HEK293 (cell line): ENCODE data around the gene RPS5.
A peak's percentile ranks its signal among the peaks of the same experiment; 100 is the strongest.

ENCODE experiments used
- BCL11A ChIP-seq: fragments of 450-650 bp; formaldehyde crosslinking; IDR thresholded peaks from 2 replicates; pipeline ENCODE4 v1.5.1; 2016; ENCODE audit warnings: low read depth, missing biosample characterization, missing genetic modification characterization
- EGR2 ChIP-seq: fragments of 450-650 bp; formaldehyde crosslinking; IDR thresholded peaks from 2 replicates; pipeline ENCODE4 v1.5.1; 2016; ENCODE audit warnings: low read depth, missing biosample characterization, missing genetic modification characterization
- HOXA7 ChIP-seq: sonication (generic); formaldehyde crosslinking; IDR thresholded peaks from 2 replicates; pipeline ENCODE4 v1.8.1; 2022; ENCODE audit warnings: missing genetic modification reagents, borderline replicate concordance
- INSM2 ChIP-seq: fragments of 450-650 bp; formaldehyde crosslinking; IDR thresholded peaks from 2 replicates; pipeline ENCODE4 v1.5.1; 2016; ENCODE audit warnings: missing biosample characterization, missing genetic modification characterization
- KLF1 ChIP-seq: fragments of 450-650 bp; formaldehyde crosslinking; IDR thresholded peaks from 2 replicates; pipeline ENCODE4 v1.5.1; 2016; ENCODE audit warnings: missing biosample characterization, missing genetic modification characterization
- OVOL3 ChIP-seq: fragments of 450-650 bp; formaldehyde crosslinking; IDR thresholded peaks from 2 replicates; pipeline ENCODE4 v1.5.1; 2016; ENCODE audit warnings: missing biosample characterization, missing genetic modification characterization
- RBAK ChIP-seq: fragments of 450-650 bp; formaldehyde crosslinking; IDR thresholded peaks from 2 replicates; pipeline ENCODE4 v1.5.1; 2016; ENCODE audit warnings: missing biosample characterization, missing genetic modification characterization
- YY2 ChIP-seq: fragments of 450-650 bp; formaldehyde crosslinking; IDR thresholded peaks from 2 replicates; pipeline ENCODE4 v1.5.1; 2016; ENCODE audit warnings: missing biosample characterization, missing genetic modification characterization
- ZBTB8A ChIP-seq: fragments of 450-650 bp; formaldehyde crosslinking; IDR thresholded peaks from 2 replicates; pipeline ENCODE4 v1.5.1; 2016; ENCODE audit warnings: missing biosample characterization, missing genetic modification characterization
- ZFHX2 ChIP-seq: fragments of 450-650 bp; formaldehyde crosslinking; conservative IDR thresholded peaks from 2 replicates; pipeline ENCODE4 v1.5.1; 2016; ENCODE audit warnings: missing biosample characterization, missing genetic modification characterization
- ZNF133 ChIP-seq: fragments of 450-650 bp; formaldehyde crosslinking; IDR thresholded peaks from 2 replicates; pipeline ENCODE4 v1.5.1; 2016; ENCODE audit warnings: missing biosample characterization, missing genetic modification characterization
- ZNF138 ChIP-seq: fragments of 450-650 bp; formaldehyde crosslinking; IDR thresholded peaks from 2 replicates; pipeline ENCODE4 v1.5.1; 2016; ENCODE audit warnings: missing biosample characterization, missing genetic modification characterization, borderline replicate concordance
- ZNF148 ChIP-seq: fragments of 450-650 bp; formaldehyde crosslinking; IDR thresholded peaks from 2 replicates; pipeline ENCODE4 v1.5.0; 2017; ENCODE audit warnings: missing biosample characterization, missing genetic modification characterization, borderline replicate concordance
- ZNF155 ChIP-seq: fragments of 450-650 bp; formaldehyde crosslinking; IDR thresholded peaks from 2 replicates; pipeline ENCODE4 v1.5.1; 2016; ENCODE audit warnings: missing biosample characterization, missing genetic modification characterization
- ZNF19 ChIP-seq: fragments of 450-650 bp; formaldehyde crosslinking; IDR thresholded peaks from 2 replicates; pipeline ENCODE4; 2016; ENCODE audit warnings: missing biosample characterization, missing genetic modification characterization, low read depth
- ZNF23 ChIP-seq: fragments of 450-650 bp; formaldehyde crosslinking; IDR thresholded peaks from 2 replicates; pipeline ENCODE4 v1.5.1; 2016; ENCODE audit warnings: missing biosample characterization, missing genetic modification characterization, borderline replicate concordance
- ZNF24 ChIP-seq: fragments of 450-650 bp; formaldehyde crosslinking; IDR thresholded peaks from 2 replicates; pipeline ENCODE4 v1.5.1; 2016; ENCODE audit warnings: missing biosample characterization, missing genetic modification characterization
- ZNF302 ChIP-seq: fragments of 450-650 bp; formaldehyde crosslinking; IDR thresholded peaks from 2 replicates; pipeline ENCODE4 v1.5.1; 2016; ENCODE audit warnings: missing biosample characterization, missing genetic modification characterization, low read depth
- ZNF335 ChIP-seq: fragments of 450-650 bp; formaldehyde crosslinking; conservative IDR thresholded peaks from 2 replicates; pipeline ENCODE4 v1.5.1; 2016; ENCODE audit warnings: missing biosample characterization, missing genetic modification characterization
- ZNF394 ChIP-seq: fragments of 450-650 bp; formaldehyde crosslinking; IDR thresholded peaks from 2 replicates; pipeline ENCODE4 v1.5.1; 2016; ENCODE audit warnings: missing biosample characterization, missing genetic modification characterization, mild to moderate bottlenecking, moderate library complexity, borderline replicate concordance
- ZNF404 ChIP-seq: fragments of 450-650 bp; formaldehyde crosslinking; IDR thresholded peaks from 2 replicates; pipeline ENCODE4 v1.5.1; 2017; ENCODE audit warnings: missing biosample characterization, missing genetic modification characterization
- ZNF416 ChIP-seq: fragments of 450-650 bp; formaldehyde crosslinking; IDR thresholded peaks from 2 replicates; pipeline ENCODE4 v1.5.1; 2016; ENCODE audit warnings: missing biosample characterization, missing genetic modification characterization
- ZNF501 ChIP-seq: fragments of 450-650 bp; formaldehyde crosslinking; IDR thresholded peaks from 2 replicates; pipeline ENCODE4 v1.5.1; 2016; ENCODE audit warnings: missing biosample characterization, missing genetic modification characterization
- ZNF530 ChIP-seq: fragments of 450-650 bp; formaldehyde crosslinking; IDR thresholded peaks from 2 replicates; pipeline ENCODE4 v1.5.1; 2016; ENCODE audit warnings: low read depth, missing biosample characterization, missing genetic modification characterization
- ZNF670 ChIP-seq: fragments of 450-650 bp; formaldehyde crosslinking; IDR thresholded peaks from 2 replicates; pipeline ENCODE4 v1.5.1; 2016; ENCODE audit warnings: missing biosample characterization, missing genetic modification characterization, low read depth
- ZNF692 ChIP-seq: fragments of 450-650 bp; formaldehyde crosslinking; IDR thresholded peaks from 2 replicates; pipeline ENCODE4 v1.5.1; 2016; ENCODE audit warnings: missing biosample characterization, missing genetic modification characterization
- ZNF768 ChIP-seq: fragments of 450-650 bp; formaldehyde crosslinking; IDR thresholded peaks from 2 replicates; pipeline ENCODE4 v1.5.1; 2018; ENCODE audit warnings: missing biosample characterization, mild to moderate bottlenecking, missing genetic modification characterization
- ZNF792 ChIP-seq: fragments of 450-650 bp; formaldehyde crosslinking; IDR thresholded peaks from 2 replicates; pipeline ENCODE4 v1.5.1; 2016; ENCODE audit warnings: missing biosample characterization, missing genetic modification characterization
- ZNF837 ChIP-seq: fragments of 450-650 bp; formaldehyde crosslinking; IDR thresholded peaks from 2 replicates; pipeline ENCODE4 v1.5.1; 2016; ENCODE audit warnings: missing biosample characterization, missing genetic modification characterization
- ZNF843 ChIP-seq: fragments of 450-650 bp; formaldehyde crosslinking; IDR thresholded peaks from 2 replicates; pipeline ENCODE4 v1.5.1; 2016; ENCODE audit warnings: missing biosample characterization, missing genetic modification characterization
- ZSCAN30 ChIP-seq: fragments of 450-650 bp; IDR thresholded peaks from 2 replicates; pipeline ENCODE4 v1.5.1; 2018; ENCODE audit warnings: missing biosample characterization, mild to moderate bottlenecking, missing genetic modification characterization, moderate library complexity
- ZXDB ChIP-seq: fragments of 450-650 bp; formaldehyde crosslinking; IDR thresholded peaks from 2 replicates; pipeline ENCODE4 v1.5.1; 2016; ENCODE audit warnings: missing biosample characterization, missing genetic modification characterization
- TF ChIP-seq, protein P1 (sequence below): fragments of 450-650 bp; formaldehyde crosslinking; IDR thresholded peaks from 2 replicates; pipeline ENCODE4 v1.5.1; 2017; ENCODE audit warnings: missing biosample characterization, missing genetic modification characterization

RPS5 gene

GRCh38 chr19:58380662-58381459 lies 6.2 kb upstream of the RPS5 start, which contains the start of gene ZNF837 (continued):
- peak; percentile 95 for TF ChIP-seq ZNF692 (tag by site-specific recombination)
- no peak for TF ChIP-seq ZNF138 (tag by site-specific recombination)
- TF ChIP-seq ZNF148 = peak; percentile 90; the same call in 1 of the 2 replicates
- TF ChIP-seq ZNF416 = no peak; the same call in 1 of the 2 replicates
- peak; percentile 70 for TF ChIP-seq ZNF394 (tag by site-specific recombination)
- TF ChIP-seq ZNF302 (tag by site-specific recombination) = no peak
- peak; percentile 83 for TF ChIP-seq KLF1 (tag by site-specific recombination)
- TF ChIP-seq ZBTB8A (tag by site-specific recombination) = peak; percentile 59
- TF ChIP-seq ZNF792 (tag by site-specific recombination) = 0 out of 2 replicates have a peak, but pooled peaks have one; percentile 64
- peak; percentile 97 for TF ChIP-seq ZFHX2 (tag by site-specific recombination)
- no peak for TF ChIP-seq HOXA7 (CRISPR knock-in tag)
- peak; percentile 93 for TF ChIP-seq ZNF24 (tag by site-specific recombination)
- 0 out of 2 replicates have a peak, but pooled peaks have one; percentile 16 for TF ChIP-seq ZNF133 (tag by site-specific recombination)
- no peak for TF ChIP-seq ZNF670 (tag by site-specific recombination)
- TF ChIP-seq ZXDB (tag by site-specific recombination) = peak; percentile 97
- peak; percentile 73 for TF ChIP-seq ZNF843 (tag by site-specific recombination)
- no peak for TF ChIP-seq ZNF404
- TF ChIP-seq RBAK (tag by site-specific recombination) = no peak
- 0 out of 2 replicates have a peak, but pooled peaks have one; percentile 67 for TF ChIP-seq ZNF837 (tag by site-specific recombination)
- TF ChIP-seq ZNF530 (tag by site-specific recombination) = no peak
- TF ChIP-seq ZSCAN30 (tag by site-specific recombination) = peak; percentile 100
- peak; percentile 94 for TF ChIP-seq ZNF501 (tag by site-specific recombination)
- peak; percentile 79 for TF ChIP-seq INSM2 (tag by site-specific recombination)
- peak; percentile 95 for TF ChIP-seq ZNF335
- TF ChIP-seq YY2 (tag by site-specific recombination) = peak; percentile 88
- no peak for TF ChIP-seq BCL11A (tag by site-specific recombination)
- TF ChIP-seq ZNF19 (tag by site-specific recombination) = no peak
- peak; percentile 79 for TF ChIP-seq OVOL3
- peak; percentile 94 for TF ChIP-seq EGR2 (tag by site-specific recombination)
- TF ChIP-seq ZNF155 (tag by site-specific recombination) = no peak
- 0 out of 2 replicates have a peak, but pooled peaks have one; percentile 29 for TF ChIP-seq ZNF23
- TF ChIP-seq, protein P1, sequence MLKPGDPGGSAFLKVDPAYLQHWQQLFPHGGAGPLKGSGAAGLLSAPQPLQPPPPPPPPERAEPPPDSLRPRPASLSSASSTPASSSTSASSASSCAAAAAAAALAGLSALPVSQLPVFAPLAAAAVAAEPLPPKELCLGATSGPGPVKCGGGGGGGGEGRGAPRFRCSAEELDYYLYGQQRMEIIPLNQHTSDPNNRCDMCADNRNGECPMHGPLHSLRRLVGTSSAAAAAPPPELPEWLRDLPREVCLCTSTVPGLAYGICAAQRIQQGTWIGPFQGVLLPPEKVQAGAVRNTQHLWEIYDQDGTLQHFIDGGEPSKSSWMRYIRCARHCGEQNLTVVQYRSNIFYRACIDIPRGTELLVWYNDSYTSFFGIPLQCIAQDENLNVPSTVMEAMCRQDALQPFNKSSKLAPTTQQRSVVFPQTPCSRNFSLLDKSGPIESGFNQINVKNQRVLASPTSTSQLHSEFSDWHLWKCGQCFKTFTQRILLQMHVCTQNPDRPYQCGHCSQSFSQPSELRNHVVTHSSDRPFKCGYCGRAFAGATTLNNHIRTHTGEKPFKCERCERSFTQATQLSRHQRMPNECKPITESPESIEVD = no peak; the same call in 1 of the 2 replicates
- peak; percentile 71; the same call in 1 of the 2 replicates for TF ChIP-seq ZNF768
